ENCODE measurements around the gene SPINT2.

SPINT2 gene

DNA sequence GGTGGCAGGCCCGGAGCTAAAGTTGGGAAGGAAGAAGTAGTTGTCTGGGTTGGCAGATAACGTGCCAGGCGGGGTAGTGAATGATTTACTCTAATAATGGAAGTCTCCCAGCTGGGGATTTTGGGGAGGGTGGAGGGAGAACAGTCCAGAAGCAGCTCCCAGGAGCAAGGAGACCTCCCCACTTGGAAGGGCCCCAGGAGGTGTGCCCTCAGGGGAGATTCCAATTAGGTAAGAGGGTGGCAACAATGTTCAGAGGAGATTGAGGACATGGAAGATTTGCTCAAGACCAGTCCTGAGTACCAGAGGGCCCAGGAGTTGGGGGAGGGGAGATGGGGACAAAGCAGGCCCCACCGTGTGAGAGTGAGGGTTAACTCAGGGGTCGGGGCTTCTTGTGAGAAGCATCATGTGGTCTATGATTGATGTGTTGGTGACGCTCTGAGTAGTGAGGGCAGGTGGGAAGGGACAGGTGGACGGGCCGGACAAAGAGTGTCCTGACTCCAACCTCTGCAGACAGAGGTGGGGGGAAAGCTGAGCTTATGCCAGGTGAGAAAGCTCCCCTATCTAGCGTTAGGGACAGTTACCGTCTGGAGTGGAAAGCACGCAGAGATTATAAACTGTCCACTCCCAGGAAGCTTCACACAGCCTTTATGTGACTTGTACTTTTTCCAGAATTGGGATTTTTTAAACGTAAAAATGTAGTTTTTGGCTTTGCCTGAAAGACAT lies 3.5 kb downstream of the SPINT2 start:
- TF ChIP-seq CTCF (IDR thresholded peaks at IDR 0.05) = no peak

DNA sequence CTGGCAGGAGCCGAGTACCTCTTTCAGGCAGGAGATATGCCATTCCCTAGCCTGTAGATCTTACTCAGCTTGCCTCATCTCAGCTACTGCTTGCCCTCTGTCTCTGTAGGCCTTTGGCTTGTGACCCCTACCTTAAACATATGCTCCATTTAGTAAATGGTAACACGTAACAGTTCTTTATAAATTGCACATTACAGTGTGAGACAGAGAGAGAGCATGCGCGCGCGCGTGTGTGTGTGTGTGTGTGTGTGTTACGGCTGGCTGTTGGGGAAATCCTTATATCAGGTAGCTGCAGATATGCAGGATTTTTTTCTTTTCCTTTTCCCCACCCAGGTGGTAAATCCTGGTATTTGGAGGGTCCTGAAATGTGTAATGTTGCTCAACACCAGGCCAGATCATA lies 4.2 kb downstream of the SPINT2 start:
- TF ChIP-seq CTCF (IDR thresholded peaks at IDR 0.05) = no peak

- no peak for TF ChIP-seq CTCF (IDR thresholded peaks at IDR 0.05)
These were observed 6.3 kb downstream of the SPINT2 start for GRCh38 chr19:38270587-38271167.

GRCh38 chr19:38273499-38273898 lies 9.1 kb downstream of the SPINT2 start:
- no peak for TF ChIP-seq CTCF (IDR thresholded peaks at IDR 0.05)

DNA sequence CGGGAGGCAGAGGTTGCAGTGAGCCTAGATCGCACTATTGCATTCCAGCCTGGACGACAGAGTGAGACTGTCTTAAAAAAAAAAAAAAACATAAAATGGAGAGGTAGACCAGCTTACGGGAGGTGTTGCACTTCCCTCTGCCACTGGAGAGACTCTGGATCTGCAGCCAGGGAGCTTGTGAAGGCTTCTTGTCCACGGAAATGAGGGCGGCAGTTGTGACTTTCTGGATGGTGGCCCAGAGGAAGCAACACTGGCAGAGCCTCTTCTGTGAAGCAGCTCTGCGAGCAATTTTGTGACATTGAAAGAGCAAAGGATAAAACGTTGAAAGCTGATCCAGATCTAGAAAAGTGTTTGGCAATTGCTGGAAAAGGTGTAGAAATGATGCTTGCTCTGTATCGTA lies 10.4 kb downstream of the SPINT2 start:
- no peak for TF ChIP-seq CTCF (IDR thresholded peaks at IDR 0.05)

GRCh38 chr19:38276942-38277517 lies 12.7 kb downstream of the SPINT2 start:
- no peak for TF ChIP-seq CTCF (IDR thresholded peaks at IDR 0.05)

GRCh38 chr19:38277549-38277948 lies 13.2 kb downstream of the SPINT2 start:
- TF ChIP-seq CTCF (IDR thresholded peaks at IDR 0.05) = no peak

Data from LNCAP (cell line).